Choroid plexus epithelial cell (primary cell): ENCODE data around the gene YLPM1.

Experiments
- DNase-seq: peaks from one replicate; pipeline ENCODE4 v3.0.0-alpha.2; 2010; ENCODE audit warnings: low read depth
- H3K4me3 ChIP-seq: 2 replicates; pipeline ENCODE4 v1.5.1; 2011; ENCODE audit warnings: low read depth, mild to moderate bottlenecking, control low read depth, low read length, moderate library complexity
- TF ChIP-seq, protein P1 (sequence below): conservative IDR thresholded peaks from 2 replicates; pipeline ENCODE4 v1.5.1; 2011; ENCODE audit warnings: low read depth, mild to moderate bottlenecking, control low read depth, inconsistent platforms, low read length, moderate library complexity

YLPM1 gene

DNA sequence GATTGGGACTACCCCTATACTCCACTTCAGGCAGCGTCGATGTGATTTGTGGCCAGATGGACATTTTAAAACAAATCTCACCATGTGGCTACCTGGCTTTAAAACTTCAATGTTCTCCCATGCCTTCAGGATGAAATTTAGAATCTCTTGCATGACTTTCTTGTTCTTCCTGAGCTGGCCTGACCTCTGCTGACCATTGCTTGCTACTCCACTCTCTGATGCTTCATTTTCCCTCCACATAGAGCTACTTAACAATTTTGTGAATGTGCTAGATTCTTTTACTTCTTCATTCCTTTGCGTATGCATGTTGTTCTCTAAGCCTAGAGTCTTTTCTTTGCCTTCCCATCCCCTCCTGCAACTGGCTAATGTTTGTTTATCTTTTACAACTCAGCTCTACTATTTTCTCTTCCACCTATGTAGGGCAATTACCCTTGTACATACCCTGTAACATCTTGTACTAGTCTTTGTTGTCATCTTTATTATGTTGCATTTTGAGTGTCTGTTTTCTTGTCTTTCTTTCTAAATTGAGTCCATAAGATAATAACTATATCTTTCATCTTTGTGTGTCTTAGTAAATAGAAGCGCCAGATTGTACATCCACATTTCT is 41.2 kb downstream of the YLPM1 start:
- no peak overlapping the region for H3K4me3 ChIP-seq
- peak; percentile 87 for DNase-seq
- TF ChIP-seq, protein P1, sequence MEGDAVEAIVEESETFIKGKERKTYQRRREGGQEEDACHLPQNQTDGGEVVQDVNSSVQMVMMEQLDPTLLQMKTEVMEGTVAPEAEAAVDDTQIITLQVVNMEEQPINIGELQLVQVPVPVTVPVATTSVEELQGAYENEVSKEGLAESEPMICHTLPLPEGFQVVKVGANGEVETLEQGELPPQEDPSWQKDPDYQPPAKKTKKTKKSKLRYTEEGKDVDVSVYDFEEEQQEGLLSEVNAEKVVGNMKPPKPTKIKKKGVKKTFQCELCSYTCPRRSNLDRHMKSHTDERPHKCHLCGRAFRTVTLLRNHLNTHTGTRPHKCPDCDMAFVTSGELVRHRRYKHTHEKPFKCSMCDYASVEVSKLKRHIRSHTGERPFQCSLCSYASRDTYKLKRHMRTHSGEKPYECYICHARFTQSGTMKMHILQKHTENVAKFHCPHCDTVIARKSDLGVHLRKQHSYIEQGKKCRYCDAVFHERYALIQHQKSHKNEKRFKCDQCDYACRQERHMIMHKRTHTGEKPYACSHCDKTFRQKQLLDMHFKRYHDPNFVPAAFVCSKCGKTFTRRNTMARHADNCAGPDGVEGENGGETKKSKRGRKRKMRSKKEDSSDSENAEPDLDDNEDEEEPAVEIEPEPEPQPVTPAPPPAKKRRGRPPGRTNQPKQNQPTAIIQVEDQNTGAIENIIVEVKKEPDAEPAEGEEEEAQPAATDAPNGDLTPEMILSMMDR = peak; percentile 86

DNA sequence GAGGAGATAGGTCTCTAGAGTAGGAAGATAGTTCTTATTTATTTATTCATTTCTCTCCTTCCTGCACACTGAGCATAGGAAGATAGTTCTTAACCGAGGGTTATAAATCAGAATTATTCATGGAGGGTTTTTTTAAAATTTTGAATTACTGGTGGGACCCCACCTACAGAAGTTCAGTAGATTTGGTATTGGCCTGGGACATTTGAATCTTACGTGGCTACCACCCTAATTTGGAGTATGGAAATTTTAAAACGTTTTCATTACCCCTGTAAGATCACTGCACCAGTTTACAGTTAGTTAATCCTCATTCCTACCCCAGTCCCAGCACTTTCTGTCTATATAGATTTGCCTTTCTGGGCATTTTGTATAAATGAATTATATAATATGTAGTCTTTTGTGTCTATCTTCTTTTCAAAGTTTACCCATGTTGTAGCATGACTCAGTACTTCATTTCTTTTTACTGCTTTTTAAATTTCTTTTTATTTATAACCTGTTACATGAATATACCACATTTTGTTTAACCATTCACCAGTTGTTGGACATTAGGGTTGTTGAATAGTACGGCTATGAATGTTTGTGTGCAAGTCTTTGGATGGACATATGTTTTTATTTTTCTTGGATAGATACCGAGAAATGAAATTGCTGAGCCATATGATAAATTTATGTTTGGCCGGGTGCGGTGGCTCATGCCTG is 44.9 kb downstream of the YLPM1 start:
- DNase-seq = no peak
- TF ChIP-seq, protein P1 = no peak
- H3K4me3 ChIP-seq = no peak overlapping the region

DNA sequence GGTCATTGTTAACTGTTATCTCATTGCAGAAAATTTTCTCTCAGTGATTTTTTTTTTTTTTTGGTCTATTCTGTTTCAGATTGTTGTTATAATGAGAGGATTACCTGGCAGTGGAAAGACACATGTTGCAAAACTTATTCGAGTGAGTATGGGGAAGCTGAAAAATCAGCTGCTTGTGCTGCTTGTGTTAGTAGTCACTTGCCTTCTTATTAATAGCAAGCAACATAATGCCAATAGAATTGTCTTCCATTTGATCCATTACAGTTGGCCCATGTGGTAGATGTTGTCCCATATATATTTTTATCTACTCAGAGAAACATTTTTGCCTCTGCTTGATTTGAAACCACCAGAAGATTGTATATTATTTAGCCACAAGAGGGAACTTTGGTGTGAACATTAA is 53.0 kb downstream of the YLPM1 start:
- TF ChIP-seq, protein P1 = no peak
- DNase-seq = no peak
- no peak overlapping the region for H3K4me3 ChIP-seq

DNA sequence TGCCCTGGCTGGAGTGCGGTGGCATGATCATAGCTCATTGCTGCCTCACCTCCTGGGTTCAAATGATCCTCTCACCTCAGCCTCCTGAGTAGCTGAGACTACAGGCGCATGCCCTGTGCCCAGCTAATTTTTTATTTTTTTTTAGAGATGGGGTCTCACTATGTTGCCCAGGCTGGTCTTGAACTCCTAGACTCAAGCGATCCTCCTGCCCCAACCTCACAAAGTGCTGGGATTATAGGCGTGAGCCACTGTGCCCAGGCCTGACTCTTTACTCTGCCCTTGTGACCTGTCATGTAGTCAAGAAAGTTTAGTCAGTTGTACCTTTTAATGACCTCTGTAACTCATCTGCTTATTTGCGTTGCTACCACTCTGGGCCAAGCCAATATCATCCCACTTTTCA is 57.2 kb downstream of the YLPM1 start:
- no peak overlapping the region for H3K4me3 ChIP-seq
- no peak for DNase-seq
- TF ChIP-seq, protein P1 = no peak

DNA sequence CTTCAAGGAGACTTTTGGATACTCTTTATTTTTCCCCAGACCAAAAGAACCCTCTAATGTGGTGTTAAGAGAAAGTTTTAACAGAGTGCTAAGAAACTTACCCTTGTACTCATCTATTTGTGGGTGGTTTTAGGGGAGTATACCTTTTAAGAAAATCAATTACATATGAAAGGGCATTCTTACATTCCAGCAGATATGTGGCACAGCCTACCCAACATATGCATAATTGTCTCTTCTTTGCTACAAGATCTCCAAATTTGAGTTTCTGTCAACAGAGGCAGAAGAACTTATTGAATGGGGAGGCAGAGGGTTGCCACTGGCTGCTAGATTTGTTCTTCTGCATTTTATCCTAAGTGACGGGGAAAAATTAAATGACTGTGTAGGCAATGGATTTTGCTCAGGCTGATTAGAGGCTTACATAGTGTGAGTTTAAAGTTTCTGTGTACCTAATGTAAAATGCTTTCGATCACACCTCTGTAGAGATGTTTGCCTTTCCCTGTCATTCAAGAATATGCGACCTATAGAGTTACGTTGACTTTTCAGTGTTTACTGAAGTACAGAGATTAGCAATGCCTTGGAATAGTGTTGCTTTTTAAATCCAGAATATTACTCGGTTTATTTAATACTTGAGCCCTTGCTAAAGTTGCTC is 58.3 kb downstream of the YLPM1 start:
- DNase-seq = no peak
- TF ChIP-seq, protein P1 = no peak
- H3K4me3 ChIP-seq = no peak overlapping the region

DNA sequence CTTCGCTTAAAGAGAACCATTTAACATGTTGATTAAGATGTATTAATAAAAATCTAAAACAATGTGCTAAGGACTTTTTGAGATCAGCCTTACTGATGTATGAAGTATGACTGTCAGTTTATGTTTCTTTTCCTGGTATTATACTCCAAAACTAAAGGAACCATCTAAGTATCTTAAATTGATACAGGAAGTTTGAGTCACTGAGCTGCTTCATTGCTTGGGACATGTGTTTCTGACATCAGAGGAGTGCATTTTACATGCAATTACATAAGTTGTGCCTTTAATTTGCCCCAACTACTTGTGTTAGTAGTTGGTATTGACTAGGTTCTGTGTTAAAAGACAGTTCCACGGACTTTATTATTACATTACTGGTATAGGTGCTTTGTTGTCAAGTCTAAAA is 61.9 kb downstream of the YLPM1 start:
- DNase-seq = peak; percentile 67
- TF ChIP-seq, protein P1 = no peak

More for the DNA sequence above, 61.9 kb downstream of the YLPM1 start:
- H3K4me3 ChIP-seq = no peak overlapping the region
